Keratinocyte (primary cell): ENCODE data around the gene PCK2. TPM values are rescaled to one million over a fixed set of nuclear protein-coding genes. Genes with fewer than 3 reads are reported as not detected.

Source experiments
- DNase-seq: peaks from one replicate; pipeline ENCODE4 v3.0.0-alpha.2; 2011; ENCODE audit warnings: low read depth, missing footprints, low spot score
- FAIRE-seq: peaks from 2 replicates; lab custom pipeline; 2011; peaks lifted over from hg19 to GRCh38; lab: Jason Lieb, UNC
- H2AFZ ChIP-seq: 2 replicates; pipeline ENCODE4 v1.6.0; 2012; ENCODE audit warnings: low read length, control low read depth, inconsistent platforms; ENCODE audit not compliant: control insufficient read depth
- H3K27ac ChIP-seq: 2 replicates; pipeline ENCODE4 v1.5.1; 2011; ENCODE audit warnings: low read length; ENCODE audit not compliant: control insufficient read depth, insufficient read depth
- H3K27me3 ChIP-seq: 3 replicates; pipeline ENCODE4 v1.6.0; 2011; ENCODE audit warnings: low read length; ENCODE audit not compliant: control insufficient read depth, insufficient read depth; ENCODE audit errors: extremely low read depth
- H3K36me3 ChIP-seq, 2 experiments: 2 replicates in 1 of 2; 3 replicates in 1 of 2; pipeline ENCODE4 v1.5.1; 2011; ENCODE audit warnings: low read length in 2 of 2, mild to moderate bottlenecking in 1 of 2; ENCODE audit not compliant: control insufficient read depth in 2 of 2, insufficient read depth in 2 of 2; ENCODE audit errors: extremely low read depth in 1 of 2
- H3K4me1 ChIP-seq: 3 replicates; pipeline ENCODE4 v1.5.1; 2011; ENCODE audit warnings: low read length; ENCODE audit not compliant: control insufficient read depth, insufficient read depth; ENCODE audit errors: extremely low read depth
- H3K4me2 ChIP-seq: 3 replicates; pipeline ENCODE4 v1.6.0; 2011; ENCODE audit warnings: low read depth, low read length; ENCODE audit not compliant: control insufficient read depth, insufficient read depth; ENCODE audit errors: extremely low read depth
- H3K4me3 ChIP-seq, 3 experiments: fragments of 200-600 bp in 1 of 3; sonication (generic) in 1 of 3; 2 replicates in 2 of 3; 3 replicates in 1 of 3; pipeline ENCODE4 v1.5.1; 2011 to 2016; ENCODE audit warnings: low read length in 3 of 3, mild to moderate bottlenecking in 3 of 3, control low read depth in 2 of 3, inconsistent platforms in 1 of 3, low read depth in 1 of 3, mixed read lengths in 1 of 3, mixed run types in 1 of 3, moderate library complexity in 1 of 3; ENCODE audit not compliant: control insufficient read depth in 2 of 3, insufficient read depth in 2 of 3; ENCODE audit errors: extremely low read depth in 1 of 3
- H3K79me2 ChIP-seq: 2 replicates; pipeline ENCODE4 v1.6.0; 2012; ENCODE audit warnings: low read length; ENCODE audit not compliant: control insufficient read depth, insufficient read depth
- H3K9ac ChIP-seq: 3 replicates; pipeline ENCODE4 v1.6.0; 2011; ENCODE audit warnings: low read length; ENCODE audit not compliant: control insufficient read depth, insufficient read depth; ENCODE audit errors: extremely low read depth
- H3K9me1 ChIP-seq: 3 replicates; pipeline ENCODE4 v1.6.0; 2011; ENCODE audit warnings: low read length; ENCODE audit not compliant: control insufficient read depth, insufficient read depth; ENCODE audit errors: extremely low read depth
- H3K9me3 ChIP-seq: 2 replicates; pipeline ENCODE4 v1.5.1; 2012; ENCODE audit warnings: low read depth, low read length; ENCODE audit not compliant: control insufficient read depth
- H4K20me1 ChIP-seq: 3 replicates; pipeline ENCODE4 v1.6.0; 2011; ENCODE audit warnings: low read length; ENCODE audit not compliant: control insufficient read depth, insufficient read depth; ENCODE audit errors: extremely low read depth
- CTCF ChIP-seq, 3 experiments: IDR thresholded peaks in 1 of 3; conservative IDR thresholded peaks in 1 of 3; optimal IDR thresholded peaks in 1 of 3; 2 replicates in 2 of 3; 3 replicates in 1 of 3; pipeline versions ENCODE3 to v1.5.1; 2011; ENCODE audit warnings: low read length in 3 of 3, mild to moderate bottlenecking in 3 of 3, moderate library complexity in 2 of 3, control low read depth in 1 of 3, inconsistent platforms in 1 of 3; ENCODE audit not compliant: insufficient read depth in 2 of 3; ENCODE audit errors: extremely low read depth in 1 of 3
- EZH2 ChIP-seq: IDR thresholded peaks from one replicate; pipeline ENCODE4 v1.6.1; 2012; ENCODE audit warnings: inconsistent platforms, mild to moderate bottlenecking, low read length, moderate library complexity
- dilution Hi-C: fragments of 300-500 bp; cut with MboI; formaldehyde crosslinking; loops from one replicate; pipeline ENCODE4 v1.7.0; 2020; ENCODE audit warnings: low sequenced_read_pairs; ENCODE audit not compliant: extremely low pct_ligation_motif_present
- polyA plus RNA-seq, 5 experiments: library from polyadenylated mRNA; depleted of rRNA in 3 of 5; stranded (reverse) in 3 of 5; stranded (forward) in 1 of 5; unstranded in 1 of 5; fragments of >200 nt; gene quantifications; 1 replicate in 1 of 5; 2 replicates in 3 of 5; 3 replicates in 1 of 5; pipeline versions ENCODE4 v1.2.1 to v1.2.3, GENCODE V29; 2011 to 2012; ENCODE audit warnings: missing spikeins in 2 of 5, low read depth in 1 of 5, low replicate concordance in 1 of 5

PCK2 gene
- polyA plus RNA-seq, 1 donor (not counting 4 experiments of a cell fraction or from before 2014, with no cell fraction given), result 16.6 TPM

- no peak within 1 kb of the TSS for H3K4me3 ChIP-seq
- H3K9me1 ChIP-seq, result no peaks in the 10 kb centered on the region
- dilution Hi-C loops, result no loop called here
- DNase-seq, result no peak
- H3K36me3 ChIP-seq, result no peaks in the 10 kb centered on the region
- H2AFZ ChIP-seq, result no peak within 1 kb of the TSS
- H3K27me3 ChIP-seq, result no peaks in the 10 kb centered on the region
- no peaks in the 10 kb centered on the region for H4K20me1 ChIP-seq
- H3K4me2 ChIP-seq, result no peak within 1 kb of the TSS
- no peaks in the 10 kb centered on the region for H3K9me3 ChIP-seq
- H3K4me1 ChIP-seq, result peaks cover 11% of the 10 kb centered on the region
- H3K79me2 ChIP-seq, result no peaks in the 10 kb centered on the region
- H3K27ac ChIP-seq, result no peak within 1 kb of the TSS
- no peak within 1 kb of the TSS for H3K9ac ChIP-seq
- TF ChIP-seq CTCF (optimal IDR thresholded peaks at IDR 0.05 in 1 of 3, IDR thresholded peaks at IDR 0.05 in 1 of 3, conservative IDR thresholded peaks at IDR 0.05 in 1 of 3; ENCODE audit: extremely low read depth in 1 of 3, insufficient read depth in 2 of 3, low read length in 3 of 3), result no peak
- no peak for TF ChIP-seq EZH2
- no peak for FAIRE-seq
Measured at GRCh38 chr14:24130380-24130716, 36.2 kb downstream of the PCK2 start, which contains the start of gene FITM1. Gene FITM1 (plus strand): TSS chr14:24130659. CDS start chr14:24131564, 905 bp downstream.

GRCh38 chr14:24130717-24131548, 36.8 kb downstream of the PCK2 start:
- Histone ChIP-seq H4K20me1 (no peaks in the 10 kb centered on the region), H3K9me1 (no peaks in the 10 kb centered on the region), H3K9ac (no peak overlapping the region), H2AFZ (no peak overlapping the region), H3K27me3 (no peaks in the 10 kb centered on the region), H3K9me3 (no peaks in the 10 kb centered on the region), H3K79me2 (no peaks in the 10 kb centered on the region), H3K4me3 (no peak overlapping the region), H3K4me1 (peaks cover 15% of the 10 kb centered on the region), H3K4me2 (no peak overlapping the region), H3K36me3 (no peaks in the 10 kb centered on the region), H3K27ac (no peak overlapping the region)
- dilution Hi-C loops, result no loop called here
- no peak for FAIRE-seq
- DNase-seq, result no peak
- no peak for TF ChIP-seq EZH2
- no peak for TF ChIP-seq CTCF (optimal IDR thresholded peaks at IDR 0.05 in 1 of 3, IDR thresholded peaks at IDR 0.05 in 1 of 3, conservative IDR thresholded peaks at IDR 0.05 in 1 of 3; ENCODE audit: extremely low read depth in 1 of 3, insufficient read depth in 2 of 3, low read length in 3 of 3)
